Activated naive CD8-positive, alpha-beta T cell treated with anti-CD3 and anti-CD28 coated beads, Interleukin-2, amount 50 U/mL, for 16 hours (primary cell): Measurements from ENCODE around the gene RTKN.

Experiments used
- DNase-seq: peaks from one replicate; pipeline ENCODE4 v3.0.0-alpha.2; 2020; ENCODE audit warnings: low read depth, low spot score

Gene RTKN

GRCh38 chr2:74379851-74380789 is 61.6 kb downstream of the RTKN start, which contains the start of gene DCTN1:
Gene DCTN1, minus strand, starts transcription at chr2:74380311. Its CDS starts 274 bp downstream, at chr2:74380037.
- no peak for DNase-seq

- no peak for DNase-seq
Observed at GRCh38 chr2:74378007-74378406, 63.7 kb downstream of the RTKN start.

GRCh38 chr2:74375838-74376237 is 65.9 kb downstream of the RTKN start:
- DNase-seq = no peak
